HG03378 (cell line): Measurements from ENCODE around the gene ISX.

Experiments
- ATAC-seq: cut with Tn5 transposase; IDR thresholded peaks from one replicate; pipeline ENCODE4 v1.9.1; 2021; ENCODE audit warnings: mild to moderate bottlenecking, moderate library complexity; ENCODE audit not compliant: unreplicated experiment

ISX gene

DNA sequence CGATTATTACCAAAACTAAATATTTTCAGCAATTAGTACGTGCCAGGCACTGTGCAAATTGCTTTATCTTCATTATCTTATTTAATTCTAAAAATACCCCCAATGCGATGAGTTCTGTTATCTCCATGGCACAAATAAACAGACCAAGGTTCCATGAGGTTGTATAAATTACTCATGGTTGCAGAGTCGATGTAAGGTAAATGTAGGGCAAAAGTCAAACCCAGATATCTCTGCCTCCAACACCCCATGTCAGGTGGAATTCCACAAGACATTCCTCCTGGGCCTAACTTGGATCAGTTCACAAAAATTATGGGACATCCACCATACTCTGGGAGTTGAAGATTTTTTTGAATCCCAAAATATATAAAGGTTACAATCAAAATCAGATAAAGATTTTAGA lies 43.7 kb downstream of the ISX start:
- no peak for ATAC-seq

DNA sequence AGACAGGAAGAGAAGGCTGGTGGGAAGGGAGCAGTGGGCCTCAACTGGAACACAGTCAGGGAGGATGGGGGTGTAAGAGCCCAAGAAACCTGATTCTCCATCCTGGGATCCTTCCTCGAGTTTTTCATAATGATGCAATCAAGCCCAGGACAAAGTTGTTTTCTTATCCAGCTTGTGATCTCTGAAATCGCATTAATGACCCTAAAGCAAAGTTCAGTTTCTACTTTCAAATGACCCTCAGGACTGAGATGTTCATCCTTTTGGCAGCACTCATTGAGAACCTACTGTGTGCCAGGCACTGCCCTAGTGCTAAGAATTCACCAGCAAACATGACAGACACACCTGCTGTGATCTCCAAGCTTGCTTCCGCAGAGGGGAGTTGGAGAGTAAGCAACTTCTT lies 45.3 kb downstream of the ISX start:
- ATAC-seq, result no peak

DNA sequence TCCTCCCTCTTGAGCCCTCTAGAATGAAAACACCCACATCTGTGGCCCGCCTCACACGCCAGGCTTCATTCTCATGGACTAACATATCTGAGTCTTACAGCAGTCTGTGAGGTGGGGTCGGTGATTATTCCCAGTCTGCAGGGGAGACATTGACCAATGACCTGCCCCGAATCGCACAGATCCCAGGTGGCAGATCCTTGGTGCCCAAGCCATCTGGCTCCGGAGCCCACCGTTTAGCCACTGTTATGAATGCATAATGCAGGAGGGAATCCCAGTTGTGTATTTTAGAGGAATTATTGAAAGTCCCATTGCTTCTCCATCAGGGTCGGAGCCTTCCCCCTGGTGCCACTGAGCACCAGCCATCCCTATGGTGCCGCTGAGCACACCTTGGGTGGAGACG lies 47.4 kb downstream of the ISX start:
- ATAC-seq, result no peak

DNA sequence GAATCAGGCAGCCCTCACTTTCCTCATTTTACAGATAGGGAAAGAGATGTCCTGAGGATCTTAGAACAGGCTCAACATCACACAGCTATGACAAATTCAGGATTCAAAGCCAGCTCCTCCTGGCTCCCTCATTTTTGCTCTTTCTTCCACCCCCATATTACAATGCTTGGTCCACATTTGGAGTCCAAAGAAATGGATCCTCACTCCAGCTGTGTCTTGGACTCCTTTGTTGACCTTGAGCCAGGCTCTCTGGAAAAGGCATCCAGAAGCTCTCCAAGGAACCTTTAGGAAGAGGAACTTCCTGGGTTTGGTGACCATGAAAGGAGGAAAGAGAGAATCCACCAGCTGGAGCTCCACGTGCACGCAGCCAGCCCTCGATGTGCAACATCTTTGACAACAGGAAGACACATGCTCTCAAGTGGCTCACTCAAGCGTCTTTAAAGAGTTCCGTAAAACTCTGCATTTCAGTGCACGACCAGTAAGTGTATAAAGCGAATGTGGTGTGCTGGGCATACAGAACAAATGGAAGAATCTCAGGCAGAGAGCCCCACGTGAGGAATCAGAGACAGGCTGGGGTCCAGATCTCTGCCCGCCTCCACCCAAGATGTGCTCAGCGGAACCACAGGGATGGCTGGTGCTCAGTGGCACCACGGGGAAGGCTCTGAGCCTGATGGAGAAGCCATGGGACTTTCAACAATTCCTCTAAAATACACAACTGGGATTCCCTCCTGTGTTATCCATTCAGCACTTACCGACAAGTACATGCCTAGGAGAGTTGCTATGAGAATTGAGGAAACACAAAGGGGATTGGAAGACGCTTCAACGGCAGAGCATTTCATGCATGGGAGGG lies 48.4 kb downstream of the ISX start:
- ATAC-seq, result no peak

DNA sequence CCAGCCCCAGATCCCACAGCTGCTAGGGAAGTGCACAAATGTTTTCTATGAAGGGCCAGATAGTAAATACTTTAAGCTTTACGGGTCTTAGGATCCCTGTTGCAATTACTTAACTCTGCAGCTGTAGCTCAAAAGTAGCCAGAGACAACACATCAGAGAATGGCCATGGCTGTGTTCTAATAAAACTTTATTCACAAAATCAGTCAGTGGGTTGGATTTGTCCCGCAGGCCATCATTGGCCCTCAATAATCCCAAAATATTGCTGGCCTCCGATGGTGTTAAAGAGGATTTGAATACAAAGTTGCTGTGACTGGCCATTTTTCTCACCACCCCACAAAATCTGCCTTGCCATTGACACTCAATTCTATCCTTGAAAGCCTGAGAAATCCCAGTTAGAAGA lies 49.6 kb downstream of the ISX start:
- no peak for ATAC-seq

DNA sequence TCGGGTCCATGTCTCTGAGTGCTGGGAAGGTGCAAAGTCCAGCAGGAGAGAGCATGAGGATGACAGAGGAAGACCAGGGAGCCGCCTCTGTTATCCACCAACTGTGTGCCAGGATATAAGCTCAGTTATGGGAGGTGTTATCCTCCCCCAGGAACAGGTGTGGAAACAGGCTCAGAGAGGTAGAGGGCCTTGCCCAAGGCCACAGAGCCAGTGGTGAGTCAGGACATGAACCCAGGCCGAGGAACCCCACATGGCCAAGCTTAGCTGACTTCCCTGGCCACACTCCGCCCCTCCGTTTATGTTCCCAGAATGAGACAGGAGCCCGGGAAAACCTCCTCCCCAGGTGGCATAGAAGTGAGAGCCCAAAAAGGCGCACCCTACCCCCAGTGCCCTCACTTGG lies 50.3 kb downstream of the ISX start:
- no peak for ATAC-seq

DNA sequence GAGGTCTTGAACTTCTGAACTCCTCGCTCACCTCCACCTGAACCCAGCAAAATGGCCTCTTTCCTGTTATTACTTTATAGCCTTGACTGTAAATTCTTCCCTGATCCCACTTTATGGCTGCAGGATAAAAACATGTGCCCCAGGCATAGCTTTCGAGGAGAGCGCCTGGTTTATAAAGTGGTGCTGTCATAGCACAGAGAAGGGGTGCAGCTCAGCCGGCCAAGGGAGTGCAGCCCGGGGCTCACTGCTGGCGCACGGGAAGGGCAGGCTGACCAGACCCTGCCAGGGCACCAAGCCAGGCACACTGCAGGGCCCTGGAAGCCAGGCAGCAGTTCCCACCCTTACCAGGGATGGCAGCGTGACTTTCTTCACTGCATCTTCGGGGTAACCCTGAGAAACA lies 50.9 kb downstream of the ISX start:
- ATAC-seq, result no peak

DNA sequence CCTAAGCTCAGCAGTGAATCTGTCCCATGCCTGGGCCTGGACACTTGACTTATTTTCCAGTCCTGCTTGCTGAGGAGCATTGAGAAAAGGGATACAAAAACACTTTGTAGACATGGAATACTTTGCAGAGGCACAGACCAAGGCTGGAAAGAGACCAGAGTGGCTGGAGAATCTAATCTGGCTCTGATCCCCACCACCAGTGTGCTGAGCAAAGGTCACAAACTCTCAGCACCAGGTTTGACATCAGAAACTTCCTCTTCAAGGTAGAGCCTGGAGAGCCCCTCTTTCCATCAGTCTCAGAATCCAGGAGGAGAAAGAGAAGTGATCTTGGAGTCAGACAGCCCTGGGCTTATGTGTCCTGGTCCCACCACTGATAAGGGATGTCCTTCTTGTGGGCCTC lies 53.5 kb downstream of the ISX start:
- no peak for ATAC-seq

DNA sequence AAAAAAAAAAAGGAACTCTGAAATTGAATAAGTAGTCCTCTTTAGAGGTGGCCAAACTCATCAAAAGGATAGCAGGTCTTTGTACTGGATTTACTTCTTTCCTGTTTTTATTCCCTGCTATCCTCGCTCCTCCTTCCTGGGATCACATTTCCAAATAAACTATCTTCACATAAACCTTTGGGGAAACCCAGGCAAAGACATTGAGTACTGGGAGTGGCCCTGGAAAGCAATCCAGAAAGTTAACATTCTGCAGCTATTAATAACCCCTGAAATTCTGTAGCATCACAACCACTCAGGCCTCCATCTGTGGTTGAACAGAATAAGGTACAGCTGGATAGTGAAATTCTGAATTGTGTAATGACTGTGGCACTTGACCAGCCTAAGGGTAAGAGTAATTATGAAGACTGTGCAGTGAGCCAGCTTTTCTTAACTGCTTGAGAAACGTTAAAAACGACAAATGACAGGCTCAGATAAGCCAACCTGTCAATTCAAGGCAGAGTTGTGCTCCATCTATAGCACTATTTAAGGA lies 58.8 kb downstream of the ISX start:
- no peak for ATAC-seq

DNA sequence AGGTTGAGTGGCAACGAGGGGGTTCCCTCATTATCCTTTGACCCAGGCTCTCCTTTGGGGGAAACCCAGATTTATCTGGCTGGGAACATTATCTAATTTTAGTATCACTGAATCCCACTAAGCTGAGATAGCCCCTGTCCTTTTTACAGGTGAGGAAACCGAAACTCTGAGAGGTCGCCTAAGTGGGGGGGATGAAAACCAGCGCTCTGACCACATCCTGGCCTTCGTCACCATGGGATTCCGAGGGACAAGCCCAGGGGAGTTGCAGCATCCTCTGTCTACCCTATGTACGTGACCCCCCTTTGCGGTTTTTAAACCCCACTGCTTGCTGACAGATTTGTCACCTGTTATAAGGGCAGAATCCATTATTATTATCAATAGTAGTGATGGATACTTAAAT lies 61.0 kb downstream of the ISX start:
- ATAC-seq, result peak; percentile 55

DNA sequence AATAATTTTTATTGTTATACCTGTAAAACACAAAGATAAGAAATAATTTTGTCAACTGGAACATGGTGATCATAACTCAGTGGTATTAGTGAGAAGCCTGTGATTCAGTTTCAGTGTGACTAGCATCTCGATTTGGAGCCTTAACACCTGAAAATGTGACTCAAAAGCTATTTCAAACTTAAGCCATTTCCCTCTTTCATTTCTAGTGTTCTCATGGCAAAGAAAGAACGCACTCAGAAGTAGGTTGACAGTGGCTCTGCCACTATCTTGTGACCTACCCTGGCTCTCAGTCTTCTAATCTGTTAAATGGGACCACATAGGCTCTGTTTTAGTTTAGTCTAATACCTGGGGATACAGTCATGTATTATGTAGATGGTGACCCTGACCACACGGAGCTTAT lies 62.7 kb downstream of the ISX start:
- peak; percentile 50 for ATAC-seq

DNA sequence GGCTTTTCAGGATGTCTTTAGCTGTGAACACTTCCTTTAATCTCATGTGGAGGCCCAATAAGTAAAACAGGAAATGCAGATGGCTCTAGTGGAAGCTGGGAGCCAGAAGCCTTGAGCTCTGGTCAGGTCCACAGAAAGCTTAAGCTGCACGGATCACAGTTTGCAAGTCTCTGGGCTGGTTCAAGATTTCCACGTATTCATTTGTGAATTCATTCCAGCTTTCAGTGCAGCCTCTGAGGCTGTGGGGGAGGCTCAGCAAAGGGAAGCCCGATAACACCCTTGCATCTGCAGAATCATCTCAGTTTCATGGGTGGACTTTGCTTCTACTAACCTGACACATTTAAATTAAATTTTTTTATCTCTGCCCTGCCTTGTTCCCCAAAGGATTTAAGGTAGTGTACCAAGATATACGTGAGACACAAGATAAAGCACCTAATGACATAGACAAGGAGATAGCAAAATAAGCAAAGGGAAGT lies 65.6 kb downstream of the ISX start:
- no peak for ATAC-seq

DNA sequence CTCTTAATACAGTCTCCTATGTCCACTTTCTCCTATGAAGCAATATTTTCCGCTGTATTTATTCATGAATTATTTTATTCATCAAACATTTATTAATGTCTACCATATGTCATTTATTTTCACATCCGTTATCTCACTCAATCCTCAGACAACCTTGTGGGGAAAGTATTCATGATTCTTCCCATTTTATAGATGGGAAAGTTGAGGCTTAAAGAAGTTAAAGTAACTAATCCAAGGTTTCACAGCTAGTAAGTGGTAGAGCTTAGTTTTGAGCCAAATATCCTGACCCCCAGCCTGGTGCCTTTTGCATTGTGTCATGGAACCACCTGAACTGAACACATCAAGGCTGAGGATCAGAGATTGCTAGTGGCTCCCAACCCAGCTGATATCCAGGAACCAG lies 66.6 kb downstream of the ISX start:
- ATAC-seq, result no peak

DNA sequence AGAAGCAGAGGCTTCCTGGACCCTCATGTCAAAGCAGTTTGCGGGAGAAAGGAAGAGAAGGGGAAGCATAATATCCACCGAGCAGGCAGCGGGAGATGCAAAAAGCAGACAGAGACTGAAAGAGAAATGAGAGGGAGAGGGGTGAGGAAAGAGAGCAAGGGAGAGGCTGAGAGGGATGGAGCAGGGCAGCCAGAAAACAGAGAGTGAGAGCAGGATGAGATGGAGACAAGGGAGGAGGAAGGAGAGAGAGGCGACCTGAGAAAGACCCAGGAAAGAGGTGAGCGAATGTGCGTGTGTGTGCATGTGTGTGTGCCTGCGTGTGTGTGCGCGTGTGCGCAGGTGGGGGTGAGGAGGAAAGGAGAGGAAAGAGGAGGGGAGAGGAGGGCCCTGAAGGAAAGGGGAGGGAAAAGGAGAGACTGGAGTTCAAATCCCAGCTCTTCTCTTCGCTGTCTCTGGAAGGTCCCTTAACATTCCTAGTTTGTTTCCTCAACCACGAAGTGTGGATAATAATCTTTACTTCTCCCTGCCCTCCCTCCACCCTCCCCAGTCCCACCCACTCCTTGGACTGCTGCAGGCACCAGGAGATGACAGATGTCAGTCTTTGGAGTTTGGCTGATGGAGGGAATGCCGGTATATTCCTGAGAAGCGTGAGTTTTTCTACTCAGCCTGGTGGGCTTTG lies 67.9 kb downstream of the ISX start:
- no peak for ATAC-seq

DNA sequence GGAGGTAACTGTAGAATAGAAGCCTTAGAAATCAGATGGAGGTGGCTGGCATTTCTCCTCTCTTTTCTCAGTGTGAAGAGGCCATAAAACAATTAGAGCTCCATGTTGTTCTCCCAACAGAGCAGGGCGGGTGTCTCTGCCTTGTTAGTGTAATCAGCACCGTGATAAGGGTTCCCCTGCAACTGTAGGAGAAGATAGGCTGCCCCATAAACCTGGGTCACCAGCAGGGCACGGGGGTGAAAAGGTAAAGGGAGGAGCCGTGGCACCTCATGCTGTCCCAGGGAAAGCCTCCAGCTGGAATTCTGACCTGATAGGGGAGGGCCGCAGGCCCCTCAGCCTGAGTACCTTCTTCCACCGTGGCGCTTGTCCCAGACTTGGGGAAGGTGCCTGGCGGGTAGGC lies 68.7 kb downstream of the ISX start:
- no peak for ATAC-seq

DNA sequence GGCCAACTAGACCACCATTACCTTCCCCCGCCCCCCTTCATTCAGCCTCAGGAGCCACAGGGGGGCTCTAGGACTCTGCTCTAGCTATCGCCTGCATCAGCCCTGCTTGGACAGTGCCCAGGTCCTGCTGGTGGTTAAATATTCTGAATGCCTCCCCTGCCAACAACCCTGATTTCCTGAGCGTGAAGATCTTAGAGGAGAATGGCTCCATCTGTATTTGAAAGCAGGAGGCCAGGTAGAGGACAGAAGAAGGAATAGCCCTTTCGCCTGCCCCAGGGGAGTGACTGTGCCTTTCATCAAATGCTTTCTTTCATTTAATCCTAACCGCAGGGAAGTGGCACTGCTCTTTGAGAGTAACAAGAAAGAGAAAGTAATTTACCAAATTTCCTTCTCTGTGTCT lies 69.2 kb downstream of the ISX start:
- no peak for ATAC-seq
